ENCODE data around the gene RAPGEF1.
"Not testable (repeated sequence)": the region's sequence is repeated elsewhere in the genome, so short reads cannot be mapped to it uniquely, and the experiment has no call there.

RAPGEF1 gene

DNA sequence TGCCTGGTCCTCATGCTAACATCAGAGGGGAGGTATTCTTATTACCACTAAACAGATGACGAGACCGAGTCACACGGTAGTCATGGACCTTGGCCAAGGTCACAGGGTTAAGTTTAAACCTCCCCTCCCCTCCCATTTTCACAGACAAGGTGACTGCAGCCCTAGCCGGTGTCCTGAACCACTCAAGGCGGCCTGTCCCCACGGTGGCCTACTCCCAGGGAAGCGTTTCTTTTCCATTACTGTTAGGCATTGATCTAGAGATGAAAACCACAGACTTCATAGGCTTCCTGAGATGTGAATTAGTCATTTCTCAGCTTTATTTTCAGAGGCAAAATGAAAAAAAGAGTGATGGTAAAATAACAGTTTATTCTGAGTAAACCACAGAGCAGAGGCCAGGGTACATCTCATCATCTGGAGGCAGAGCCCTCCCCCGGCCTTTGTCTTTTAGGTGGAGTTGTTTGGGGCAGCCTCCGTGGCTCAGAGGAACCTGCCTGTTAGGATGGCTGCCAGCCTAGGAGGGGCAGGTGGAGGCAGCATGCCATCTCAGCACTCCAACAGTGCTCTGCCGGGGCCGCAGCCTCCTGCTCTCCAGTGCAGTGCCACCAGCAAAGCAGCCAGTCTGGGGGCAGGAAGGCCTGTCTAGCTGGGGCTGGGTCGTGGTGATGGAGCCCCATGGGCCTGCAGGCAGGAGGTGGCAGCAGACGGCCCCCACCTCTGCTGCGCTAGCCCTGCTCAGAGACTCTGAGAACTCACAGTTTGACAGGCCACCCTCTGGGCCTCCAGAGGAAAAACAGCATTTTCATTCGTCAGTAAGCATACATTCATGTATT is 71.2 kb downstream of the RAPGEF1 start:
- DNase-seq: no peak

DNA sequence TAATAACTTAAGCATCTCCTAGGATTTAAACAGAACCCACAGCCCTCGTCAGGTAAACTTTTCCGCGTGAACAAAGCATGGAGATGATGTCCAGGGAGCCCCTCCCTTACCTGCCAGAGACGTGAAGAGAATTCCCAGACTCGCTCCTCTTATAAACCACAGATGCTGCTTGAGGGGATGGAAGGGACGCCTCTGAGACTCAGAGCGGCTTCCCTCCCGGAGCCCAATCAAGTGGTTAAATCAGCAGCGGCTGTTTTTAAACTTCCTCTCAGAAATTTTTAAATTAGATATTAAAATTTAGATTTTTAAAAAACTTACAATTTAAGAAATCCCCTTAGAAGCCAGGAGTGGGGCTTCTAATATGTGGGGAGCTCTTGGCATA is 71.8 kb downstream of the RAPGEF1 start:
- DNase-seq: no peak

DNA sequence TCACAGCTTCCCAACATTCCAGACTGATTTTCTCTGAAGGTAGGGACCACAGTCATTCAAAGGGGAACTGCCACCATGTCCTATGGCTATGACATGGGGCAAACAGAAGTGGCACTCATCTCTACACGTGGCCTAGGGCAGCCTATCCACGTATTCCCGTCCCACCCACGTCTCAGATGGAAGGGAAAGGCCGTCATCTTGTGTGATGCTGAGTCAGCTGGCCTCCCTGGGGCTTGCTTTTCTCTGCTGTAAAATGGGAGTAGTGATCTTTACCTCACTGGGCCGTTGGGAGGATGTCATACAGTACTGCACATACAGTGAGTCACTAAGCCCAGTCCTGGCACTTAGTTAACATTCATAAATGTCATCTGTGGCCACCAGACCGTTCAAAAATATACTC is 72.3 kb downstream of the RAPGEF1 start:
- DNase-seq: no peak

DNA sequence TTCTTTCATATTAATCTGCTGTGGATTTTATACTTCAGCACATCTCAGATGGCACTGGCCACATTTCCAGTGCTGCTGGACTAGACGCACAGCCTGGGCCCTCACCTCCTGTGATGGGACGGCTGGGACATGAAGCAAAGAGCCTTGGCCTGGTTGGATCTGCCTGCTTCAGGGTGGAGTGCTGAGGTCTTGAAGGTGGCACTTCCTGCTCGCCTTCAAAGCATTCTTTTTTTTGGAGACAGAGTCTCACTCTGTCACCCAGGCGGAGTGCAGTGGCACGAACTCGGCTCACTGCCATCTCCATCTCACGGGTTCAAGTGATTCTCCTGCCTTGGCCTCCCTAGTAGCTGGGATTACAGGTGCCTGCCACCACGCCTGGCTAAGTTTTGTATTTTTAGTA is 73.1 kb downstream of the RAPGEF1 start:
- no peak for DNase-seq

DNA sequence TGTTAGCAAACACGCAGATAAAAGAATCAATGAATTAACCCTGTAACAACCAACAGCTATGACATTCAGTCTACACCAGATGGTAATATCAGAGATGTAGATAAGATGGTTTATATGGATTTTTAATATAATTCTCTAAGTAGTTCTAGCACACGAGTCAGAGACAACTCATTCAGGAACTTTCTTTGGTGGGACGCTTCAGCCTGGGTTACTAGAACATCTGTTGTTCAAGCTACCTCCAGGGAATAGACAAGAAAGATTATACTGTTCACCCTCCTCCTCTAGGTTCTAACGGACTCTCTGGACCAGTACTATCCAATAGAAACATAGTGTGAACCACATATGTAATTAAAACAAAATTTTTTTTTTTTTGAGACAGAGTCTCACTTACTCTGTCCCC is 73.8 kb downstream of the RAPGEF1 start:
- DNase-seq: no peak

DNA sequence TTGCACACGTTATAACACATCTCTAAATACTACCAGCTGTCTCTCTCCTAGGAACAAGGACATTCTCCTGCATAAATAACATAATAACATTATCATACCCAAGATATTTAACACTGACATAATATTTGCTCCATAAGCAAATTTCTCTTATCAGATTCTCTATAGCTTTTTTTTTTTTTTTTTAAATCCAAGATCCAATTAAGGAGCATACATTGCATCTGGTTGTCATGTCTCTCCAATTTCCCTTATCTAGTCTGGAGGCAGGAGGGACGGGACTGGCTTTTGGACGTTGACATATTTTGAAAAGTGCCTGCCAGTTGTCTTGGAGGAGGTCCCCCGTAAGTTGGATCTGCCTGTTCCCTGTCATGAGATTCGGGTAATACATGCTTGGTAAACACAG is 76.6 kb downstream of the RAPGEF1 start:
- no peak for DNase-seq

DNA sequence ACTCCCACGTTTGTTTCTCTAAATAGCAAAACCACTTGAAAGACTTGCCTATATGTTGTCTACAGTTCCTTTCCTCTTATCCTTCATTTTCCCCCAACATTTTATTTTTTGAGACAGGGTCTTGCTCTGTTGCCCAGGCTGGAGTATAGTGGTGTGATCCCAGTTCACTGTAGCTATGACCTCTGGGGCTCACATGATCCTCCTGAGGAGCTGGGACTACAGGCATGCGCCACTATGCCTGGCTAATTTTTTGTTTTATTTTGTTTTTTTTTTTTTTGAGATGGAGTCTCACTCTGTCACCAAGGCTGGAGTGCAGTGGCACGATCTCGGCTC is 77.6 kb downstream of the RAPGEF1 start:
- DNase-seq: not testable (repeated sequence)

DNA sequence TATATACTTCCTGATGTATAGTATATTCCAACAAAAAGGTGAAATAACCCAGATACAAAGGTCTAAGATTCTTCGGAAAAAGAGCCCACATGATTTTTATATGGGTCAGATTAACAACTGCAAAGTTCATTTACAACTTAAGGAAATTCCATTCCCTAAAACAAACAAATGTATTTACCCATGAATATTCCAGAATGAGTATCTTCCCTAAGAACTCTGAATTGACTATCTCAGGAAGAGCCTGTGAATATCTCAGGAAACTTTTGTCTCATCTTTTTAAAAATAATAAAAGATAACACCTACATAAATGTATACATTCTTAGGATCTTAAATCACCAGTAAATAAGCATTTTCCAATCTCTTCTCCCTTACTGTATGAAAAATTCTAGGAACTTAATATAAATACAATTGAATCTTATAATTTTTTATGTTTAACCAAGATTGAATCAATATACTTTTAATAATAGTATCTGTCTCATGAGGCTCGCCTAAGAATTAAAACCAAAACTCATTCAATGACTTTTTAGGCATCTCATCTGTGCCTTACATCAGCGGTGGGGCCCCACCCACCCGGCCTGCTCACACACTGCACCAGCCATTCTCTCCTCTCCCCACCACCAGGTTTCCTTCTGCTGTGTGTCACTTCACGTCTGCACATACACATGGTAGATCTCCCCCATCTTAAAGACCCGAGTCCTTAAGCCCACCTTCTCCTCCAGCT is 78.1 kb downstream of the RAPGEF1 start:
- no peak for DNase-seq

DNA sequence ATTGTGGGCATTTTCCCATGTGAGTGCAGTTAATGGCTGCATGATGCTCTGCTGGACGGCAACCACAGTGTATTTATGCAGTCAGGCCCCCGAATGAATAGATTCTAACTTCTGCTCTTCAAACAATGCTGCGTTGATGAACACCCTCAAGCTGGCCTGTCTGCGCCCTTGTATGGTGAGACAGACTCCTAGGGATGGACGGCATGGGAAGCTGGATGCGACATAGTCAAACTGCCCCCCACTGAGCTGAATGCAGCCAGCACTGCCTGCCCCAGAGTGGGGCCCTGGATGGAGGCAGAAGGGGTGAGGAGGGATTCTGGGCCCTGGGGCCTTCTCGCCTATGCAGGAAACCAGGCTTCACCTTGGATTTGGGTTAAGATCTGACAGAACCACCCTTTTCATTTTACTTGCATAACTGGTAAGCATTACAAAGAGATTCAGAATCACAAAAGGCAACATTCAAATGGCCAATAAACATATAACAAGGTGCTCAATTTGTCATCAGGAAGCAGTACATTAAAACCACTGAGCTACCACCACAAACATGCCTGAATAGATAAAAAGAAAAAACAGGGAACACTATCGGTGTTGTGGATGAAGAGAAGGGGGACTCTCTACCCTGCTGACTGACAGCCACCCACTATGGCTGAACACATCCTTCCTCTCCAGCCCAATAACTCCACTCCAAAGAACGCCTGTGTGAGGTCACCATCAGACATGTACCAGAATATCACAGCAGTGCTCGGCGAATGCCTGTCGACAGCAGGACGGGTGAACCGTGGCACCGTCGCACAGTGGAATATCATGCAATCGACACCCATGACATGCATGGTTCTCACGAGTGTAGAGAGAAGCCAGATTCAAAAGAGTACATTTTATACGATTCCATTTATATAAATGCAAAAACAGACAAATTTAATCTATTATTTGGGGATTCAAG is 79.1 kb downstream of the RAPGEF1 start:
- no peak for DNase-seq

DNA sequence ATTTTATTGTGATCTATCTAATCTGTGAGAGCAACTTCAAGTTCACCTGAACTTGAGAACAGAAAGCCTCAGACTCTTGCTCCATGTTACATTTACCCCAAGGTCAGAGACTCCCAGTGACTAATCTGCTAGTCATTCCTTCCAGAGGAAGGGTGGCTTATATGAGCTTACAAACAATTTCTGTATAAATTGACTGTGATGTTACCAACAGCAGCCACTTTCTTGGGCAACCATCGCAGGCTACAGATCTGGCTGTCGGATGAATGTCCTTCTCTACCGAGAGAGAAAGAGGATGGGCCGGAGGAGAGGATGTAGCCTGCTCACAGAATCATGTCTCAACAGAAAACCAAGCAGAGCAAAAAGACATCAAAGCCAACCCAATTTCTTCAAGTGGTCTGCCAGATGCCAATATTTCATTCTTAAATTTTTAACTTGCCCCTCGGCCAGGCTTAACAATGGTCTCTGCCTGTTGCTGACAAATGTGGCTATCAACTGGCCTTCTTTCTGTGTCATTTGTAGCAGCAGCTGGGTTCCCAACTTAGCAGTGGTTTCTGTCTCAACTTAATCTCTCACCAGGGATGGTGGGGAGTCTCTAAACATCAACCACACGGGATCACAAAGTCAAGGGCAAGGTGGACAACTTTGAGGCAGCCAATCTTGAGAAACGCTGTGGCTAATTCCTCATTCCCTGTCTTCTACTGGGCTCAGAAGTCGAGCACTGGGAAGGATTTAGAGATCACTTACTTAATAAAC is 81.3 kb downstream of the RAPGEF1 start:
- DNase-seq: no peak

DNA sequence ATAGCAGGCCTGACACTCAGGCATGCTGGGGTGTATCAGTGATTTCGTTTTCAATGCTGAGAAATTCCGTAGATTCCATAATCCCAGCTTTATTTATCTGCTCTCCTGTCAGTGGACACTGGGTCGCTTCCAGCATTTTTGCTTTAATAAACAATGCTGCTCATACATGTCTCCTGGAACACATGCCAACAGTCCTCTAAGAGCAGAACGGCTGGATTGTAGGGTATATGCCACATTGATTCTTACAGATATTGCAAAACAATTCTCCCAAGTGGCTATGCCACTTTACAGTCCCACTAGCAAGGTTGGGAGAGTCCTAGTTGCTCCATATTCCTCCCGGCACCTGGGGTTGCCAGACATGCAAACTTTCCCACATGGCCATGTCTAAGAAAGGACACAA is 81.9 kb downstream of the RAPGEF1 start:
- no peak for DNase-seq

DNA sequence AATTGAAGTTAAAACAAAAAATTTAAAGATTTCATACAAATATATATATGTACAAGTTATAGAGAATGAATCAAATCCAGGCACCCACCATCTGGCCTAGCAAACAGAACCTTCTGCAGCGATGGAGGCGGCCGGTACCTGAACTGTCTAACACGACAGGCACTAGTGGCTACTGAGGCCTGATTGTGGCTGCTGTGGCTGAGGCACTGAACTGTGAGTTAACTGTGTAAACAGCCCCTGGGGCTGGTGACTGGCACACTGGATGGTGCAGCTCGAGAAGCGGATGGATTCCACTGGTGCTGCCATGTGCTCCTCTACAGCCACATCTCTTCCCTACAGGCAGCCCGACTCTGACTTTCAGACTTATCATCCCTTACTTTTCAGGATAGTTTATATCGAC is 82.4 kb downstream of the RAPGEF1 start:
- DNase-seq: no peak

DNA sequence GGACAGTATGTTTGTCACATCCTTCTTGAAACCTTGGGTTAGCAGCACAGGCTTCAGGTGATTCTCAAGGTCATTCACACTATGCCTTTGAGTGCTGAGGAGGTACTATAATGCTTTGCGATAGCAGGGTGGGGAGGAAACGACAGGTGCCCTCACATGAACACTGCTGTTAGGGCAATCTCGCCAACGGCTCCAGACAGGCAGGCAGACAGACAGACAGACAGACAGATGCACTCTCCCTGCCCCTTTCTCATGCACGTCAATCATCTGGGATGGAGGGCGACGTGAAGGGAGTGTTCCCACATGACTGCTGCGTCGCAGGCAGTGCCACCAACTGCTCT is 82.9 kb downstream of the RAPGEF1 start:
- DNase-seq: no peak

DNA sequence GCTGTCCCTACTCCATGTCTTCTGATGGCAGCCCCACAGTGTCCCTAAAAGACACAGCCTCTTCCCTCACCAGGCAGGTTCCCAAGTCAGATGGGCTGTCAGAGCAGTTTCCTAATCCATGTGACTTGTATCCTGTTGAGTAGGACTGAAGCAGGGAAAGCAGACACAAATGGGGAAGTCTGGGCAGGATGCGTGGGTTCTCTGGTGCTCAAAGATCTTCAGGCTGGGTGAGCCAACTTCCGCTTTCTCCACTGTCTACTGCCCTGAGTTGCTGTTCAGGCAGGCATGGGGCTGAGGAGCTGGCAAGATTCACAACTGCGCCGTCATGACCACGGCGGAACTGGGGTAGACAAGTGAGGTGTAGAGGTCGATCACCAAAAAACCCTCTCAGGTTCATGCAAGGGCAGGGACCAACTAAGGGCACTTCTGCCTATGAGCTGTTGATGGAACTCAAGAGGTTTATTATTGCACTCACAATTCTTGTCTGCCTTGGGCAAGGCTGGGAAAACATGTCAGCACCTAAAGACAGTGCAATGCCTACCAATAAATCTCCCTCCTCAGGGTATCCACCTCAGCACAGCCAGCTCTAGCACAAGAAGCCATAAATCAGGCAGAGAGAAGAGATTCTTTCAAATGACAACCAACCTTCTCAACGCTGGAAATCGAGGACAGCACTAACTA is 83.4 kb downstream of the RAPGEF1 start:
- no peak for DNase-seq

DNA sequence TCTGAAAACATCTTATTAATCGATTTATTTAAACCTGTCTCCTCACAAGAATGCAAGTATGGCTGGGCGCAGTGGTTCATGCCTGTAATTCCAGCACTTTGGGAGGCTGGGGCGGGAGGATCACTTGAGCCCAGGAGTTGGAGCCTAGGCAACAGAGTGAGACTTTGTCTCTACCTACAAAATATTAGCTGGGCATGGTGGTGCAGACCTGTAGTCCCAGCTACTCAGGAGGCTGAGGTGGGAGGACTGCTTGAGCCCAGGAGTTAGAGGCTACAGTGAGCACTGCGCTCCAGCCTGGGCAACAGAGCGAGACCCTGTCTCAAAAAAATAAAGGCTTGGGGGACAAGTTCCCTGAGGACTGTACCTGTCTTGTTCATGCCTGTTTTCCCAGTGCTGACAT is 85.5 kb downstream of the RAPGEF1 start:
- not testable (repeated sequence) for DNase-seq

DNA sequence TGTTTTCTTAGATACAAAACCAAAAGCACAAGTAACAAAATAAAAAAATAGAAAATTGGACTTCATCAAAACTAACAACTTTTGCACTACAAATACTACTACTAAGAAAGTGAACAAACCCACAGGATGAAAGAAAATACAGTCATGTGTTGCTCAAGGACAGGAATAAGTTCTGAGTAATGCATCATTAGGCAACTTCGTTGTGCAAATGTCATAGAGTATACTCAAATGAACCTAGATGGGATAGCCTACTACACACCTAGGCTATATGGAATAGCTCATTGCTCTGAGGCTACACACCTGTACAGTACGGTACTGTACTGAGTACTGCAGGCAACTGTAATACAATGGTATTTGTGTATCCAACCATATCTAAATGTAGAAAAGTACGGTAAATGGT is 88.3 kb downstream of the RAPGEF1 start:
- no peak for DNase-seq

DNA sequence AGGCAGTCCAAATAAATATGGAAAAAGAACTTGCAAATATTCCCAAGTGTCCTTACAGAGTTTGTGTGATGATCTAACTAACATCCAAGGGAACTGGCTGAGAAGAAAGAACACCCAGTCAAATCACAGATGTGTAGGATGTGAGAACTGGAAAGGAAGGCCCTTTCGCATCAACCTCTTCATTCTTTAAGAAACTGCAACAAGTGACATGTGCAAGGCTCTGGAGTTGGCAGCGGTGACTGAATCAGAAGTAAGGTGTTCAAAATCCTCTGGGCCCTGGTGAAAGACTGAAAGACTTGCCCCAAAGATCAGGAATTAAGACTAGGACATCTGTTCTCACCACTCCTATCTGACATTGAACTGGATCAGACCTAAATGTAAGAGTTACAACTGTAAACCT is 88.7 kb downstream of the RAPGEF1 start:
- no peak for DNase-seq

DNA sequence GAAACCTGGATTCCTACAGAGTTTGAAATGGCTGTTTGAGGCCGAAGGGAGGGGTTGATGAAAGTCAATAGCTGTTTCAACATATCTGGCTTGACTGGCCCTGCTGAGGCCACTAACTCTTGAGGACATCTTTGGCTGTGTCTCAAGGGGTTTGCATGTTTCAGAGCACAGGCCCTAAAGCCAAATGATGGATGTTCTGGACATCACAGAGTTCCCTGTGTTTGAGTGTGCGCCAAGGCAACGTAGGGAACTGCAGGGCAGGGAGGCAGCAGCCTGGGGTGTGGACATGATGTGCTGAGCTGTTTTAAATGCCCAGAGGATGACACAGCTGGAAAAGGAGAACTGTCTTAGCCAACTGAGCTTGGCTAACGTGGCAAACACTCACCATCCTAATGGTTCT is 89.6 kb downstream of the RAPGEF1 start:
- no peak for DNase-seq

DNA sequence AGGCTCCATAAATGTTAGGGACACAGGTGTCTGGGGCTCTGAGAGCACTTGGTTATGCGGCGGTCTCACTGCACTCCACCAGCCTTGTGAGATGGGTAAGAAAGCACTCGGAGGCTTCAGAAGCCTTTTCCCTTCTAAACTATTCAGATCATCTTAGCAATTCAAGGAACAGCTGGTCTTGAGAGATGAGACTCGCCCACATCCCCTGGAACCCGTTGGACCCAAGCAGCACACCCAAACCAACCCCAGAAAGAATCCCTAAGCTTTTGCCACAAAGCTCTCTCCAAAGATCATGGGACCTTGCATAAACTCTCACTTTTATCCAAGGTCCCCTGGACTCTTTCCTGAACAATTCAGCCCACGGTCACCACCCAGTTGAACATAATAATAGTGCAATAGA is 90.2 kb downstream of the RAPGEF1 start:
- no peak for DNase-seq

DNA sequence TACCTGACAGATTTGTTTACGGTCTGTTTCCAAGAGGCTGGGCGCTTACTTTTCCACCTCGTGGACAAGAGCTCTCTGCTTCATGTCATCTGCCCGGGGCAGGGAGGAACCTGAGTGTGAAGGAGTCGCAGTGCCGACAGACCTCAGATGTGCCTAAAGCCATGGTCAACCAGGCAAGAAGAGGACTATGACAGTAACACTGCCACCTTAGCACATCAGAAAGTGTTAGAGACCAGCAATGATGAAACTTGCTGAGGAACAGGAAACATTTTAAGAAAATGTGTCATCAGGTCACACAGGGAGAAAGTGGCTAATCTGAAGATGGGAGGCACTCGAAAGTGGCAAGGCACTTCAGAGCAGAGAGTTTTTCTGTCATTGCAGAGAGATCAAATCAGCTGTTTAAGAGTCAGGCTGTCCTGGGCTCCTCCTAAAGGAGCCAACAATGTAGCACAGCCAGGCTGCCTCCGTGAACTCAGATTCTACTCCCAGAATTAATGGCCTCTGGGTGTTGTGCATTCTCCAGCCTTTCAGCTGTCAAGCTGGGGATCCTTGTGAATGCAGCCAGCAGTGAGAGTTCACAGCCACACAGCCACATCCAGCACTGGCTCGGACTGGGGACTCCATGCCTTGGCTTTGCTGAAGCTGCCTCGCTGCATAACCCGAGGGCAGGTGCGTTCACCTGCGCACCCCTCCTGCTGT is 94.6 kb downstream of the RAPGEF1 start:
- no peak for DNase-seq

DNA sequence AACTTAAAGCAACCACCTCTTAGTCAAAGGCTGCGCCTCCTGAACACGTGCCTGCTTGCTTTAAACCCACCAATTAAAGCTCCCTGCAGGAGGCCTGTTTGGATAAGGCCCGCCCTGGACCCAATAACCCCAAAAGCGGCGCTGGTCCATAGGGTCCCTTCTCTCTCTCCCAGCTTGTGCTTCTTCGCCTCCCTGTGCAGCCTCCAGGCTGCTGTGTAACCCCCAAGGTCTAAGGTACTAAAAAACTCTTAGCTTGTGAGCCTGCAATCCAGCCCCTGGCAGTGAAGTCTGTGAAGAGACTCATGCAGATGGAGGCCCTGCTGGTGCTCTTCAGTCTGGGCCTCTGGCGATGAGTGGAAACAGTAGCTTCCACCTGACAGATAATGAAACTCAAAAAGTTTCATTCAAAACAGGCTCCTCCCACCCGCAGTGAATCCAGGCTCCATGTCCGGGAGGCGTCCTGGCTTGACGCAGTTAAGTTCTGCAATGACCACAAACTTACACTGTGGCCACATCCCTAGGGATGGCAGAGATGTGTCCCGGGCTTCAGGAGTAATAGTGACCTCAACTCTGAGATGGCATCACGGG is 97.3 kb downstream of the RAPGEF1 start:
- no peak for DNase-seq
